Stimulated activated CD4-positive, alpha-beta T cell treated with anti-CD3 and anti-CD28 coated beads, Interleukin-1b, Interleukin-23, amount 100 ng/mL, for 24 hours (primary cell): ENCODE results near the gene GSK3B.

Experiments used
- DNase-seq, 4 experiments: peaks; one replicate each; pipeline ENCODE4 v3.0.0-alpha.2; 2020; ENCODE audit warnings: low read depth in 4 of 4, low spot score in 1 of 4

Gene GSK3B

GRCh38 chr3:119819806-119820205 lies 274.4 kb downstream of the GSK3B start:
- no peak for DNase-seq

GRCh38 chr3:119818937-119819336 lies 275.3 kb downstream of the GSK3B start:
- DNase-seq: no peak

- DNase-seq: no peak
These were observed 276.5 kb downstream of the GSK3B start for GRCh38 chr3:119817583-119818363.

- no peak for DNase-seq
These were observed 277.2 kb downstream of the GSK3B start for GRCh38 chr3:119817071-119817470.

- no peak for DNase-seq
These were observed 278.5 kb downstream of the GSK3B start for GRCh38 chr3:119815716-119816115.

- DNase-seq: no peak
These were observed 281.7 kb downstream of the GSK3B start for GRCh38 chr3:119812491-119813058.

- peak; percentile 23 to 49 (median 39) for DNase-seq
These were observed 284.2 kb downstream of the GSK3B start for GRCh38 chr3:119810018-119810435.

- no peak for DNase-seq
These were observed 284.8 kb downstream of the GSK3B start for GRCh38 chr3:119809249-119810017.

GRCh38 chr3:119808843-119809242 lies 285.4 kb downstream of the GSK3B start:
- no peak for DNase-seq

GRCh38 chr3:119808244-119808643 lies 286.0 kb downstream of the GSK3B start:
- no peak for DNase-seq

GRCh38 chr3:119800844-119801243 lies 293.4 kb downstream of the GSK3B start:
- no peak for DNase-seq

GRCh38 chr3:119796785-119797184 lies 297.5 kb downstream of the GSK3B start:
- no peak for DNase-seq

- no peak for DNase-seq
These were observed 297.9 kb downstream of the GSK3B start for GRCh38 chr3:119796368-119796767.

GRCh38 chr3:119795849-119796248 lies 298.4 kb downstream of the GSK3B start:
- no peak for DNase-seq

GRCh38 chr3:119794971-119795612 lies 299.2 kb downstream of the GSK3B start:
- DNase-seq: no peak

- DNase-seq: no peak
These were observed 299.8 kb downstream of the GSK3B start for GRCh38 chr3:119794401-119794800.

GRCh38 chr3:119792270-119792669 lies 302.0 kb downstream of the GSK3B start:
- DNase-seq: no peak

GRCh38 chr3:119790369-119790768 lies 303.9 kb downstream of the GSK3B start:
- DNase-seq: no peak

- DNase-seq: no peak
These were observed 307.8 kb downstream of the GSK3B start for GRCh38 chr3:119786409-119786808.

GRCh38 chr3:119783883-119784282 lies 310.4 kb downstream of the GSK3B start:
- no peak for DNase-seq

- DNase-seq: no peak
These were observed 311.0 kb downstream of the GSK3B start for GRCh38 chr3:119783255-119783654.

- no peak for DNase-seq
These were observed 311.8 kb downstream of the GSK3B start for GRCh38 chr3:119782460-119782859.
